Choroid plexus epithelial cell (primary cell): ENCODE results near the gene CMC4.
A peak's percentile ranks its signal among the peaks of the same experiment; 100 is the strongest.

Experiments used
- DNase-seq: peaks from one replicate; pipeline ENCODE4 v3.0.0-alpha.2; 2010; ENCODE audit warnings: low read depth
- H3K4me3 ChIP-seq: 2 replicates; pipeline ENCODE4 v1.5.1; 2011; ENCODE audit warnings: low read depth, mild to moderate bottlenecking, control low read depth, low read length, moderate library complexity
- TF ChIP-seq, protein P1 (sequence below): conservative IDR thresholded peaks from 2 replicates; pipeline ENCODE4 v1.5.1; 2011; ENCODE audit warnings: low read depth, mild to moderate bottlenecking, control low read depth, inconsistent platforms, low read length, moderate library complexity

The CMC4 gene

GRCh38 chrX:155069414-155069813 lies 1.5 kb downstream of the CMC4 start:
- no peak for DNase-seq
- TF ChIP-seq, protein P1, sequence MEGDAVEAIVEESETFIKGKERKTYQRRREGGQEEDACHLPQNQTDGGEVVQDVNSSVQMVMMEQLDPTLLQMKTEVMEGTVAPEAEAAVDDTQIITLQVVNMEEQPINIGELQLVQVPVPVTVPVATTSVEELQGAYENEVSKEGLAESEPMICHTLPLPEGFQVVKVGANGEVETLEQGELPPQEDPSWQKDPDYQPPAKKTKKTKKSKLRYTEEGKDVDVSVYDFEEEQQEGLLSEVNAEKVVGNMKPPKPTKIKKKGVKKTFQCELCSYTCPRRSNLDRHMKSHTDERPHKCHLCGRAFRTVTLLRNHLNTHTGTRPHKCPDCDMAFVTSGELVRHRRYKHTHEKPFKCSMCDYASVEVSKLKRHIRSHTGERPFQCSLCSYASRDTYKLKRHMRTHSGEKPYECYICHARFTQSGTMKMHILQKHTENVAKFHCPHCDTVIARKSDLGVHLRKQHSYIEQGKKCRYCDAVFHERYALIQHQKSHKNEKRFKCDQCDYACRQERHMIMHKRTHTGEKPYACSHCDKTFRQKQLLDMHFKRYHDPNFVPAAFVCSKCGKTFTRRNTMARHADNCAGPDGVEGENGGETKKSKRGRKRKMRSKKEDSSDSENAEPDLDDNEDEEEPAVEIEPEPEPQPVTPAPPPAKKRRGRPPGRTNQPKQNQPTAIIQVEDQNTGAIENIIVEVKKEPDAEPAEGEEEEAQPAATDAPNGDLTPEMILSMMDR, result no peak
- H3K4me3 ChIP-seq, result peak overlapping the region; percentile 75

DNA sequence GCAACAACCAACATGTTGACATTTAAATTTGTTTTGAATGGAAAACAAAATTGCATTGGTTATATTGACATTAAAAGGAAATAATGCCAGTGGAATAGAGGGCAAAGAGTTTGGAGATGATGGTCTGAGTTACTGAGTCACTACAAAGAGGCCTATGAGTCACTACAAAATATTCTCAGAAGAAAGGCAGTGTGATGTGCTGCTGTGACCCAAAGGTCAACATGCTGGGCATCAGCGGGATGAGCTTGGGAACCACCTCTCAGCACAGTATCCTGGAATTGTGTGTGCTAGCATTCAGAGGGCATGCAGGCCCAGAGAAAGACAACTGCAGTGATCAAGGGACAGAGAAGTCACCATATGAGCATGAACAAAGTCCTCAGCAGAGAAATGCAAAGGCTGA lies 2.8 kb downstream of the CMC4 start:
- TF ChIP-seq, protein P1, result no peak
- DNase-seq, result peak; percentile 63
- no peak overlapping the region for H3K4me3 ChIP-seq

GRCh38 chrX:155065035-155065734 lies 5.8 kb downstream of the CMC4 start:
- DNase-seq, result peak; percentile 72
- TF ChIP-seq, protein P1, result no peak
- peak overlapping the region; percentile 28 for H3K4me3 ChIP-seq

GRCh38 chrX:155061760-155062159 lies 9.2 kb downstream of the CMC4 start:
- TF ChIP-seq, protein P1, result no peak
- no peak for DNase-seq
- no peak overlapping the region for H3K4me3 ChIP-seq

GRCh38 chrX:155056877-155057792 lies 13.8 kb downstream of the CMC4 start:
- peak; percentile 78 for DNase-seq
- TF ChIP-seq, protein P1, result peak; percentile 76
- H3K4me3 ChIP-seq, result peak overlapping the region; percentile 51

DNA sequence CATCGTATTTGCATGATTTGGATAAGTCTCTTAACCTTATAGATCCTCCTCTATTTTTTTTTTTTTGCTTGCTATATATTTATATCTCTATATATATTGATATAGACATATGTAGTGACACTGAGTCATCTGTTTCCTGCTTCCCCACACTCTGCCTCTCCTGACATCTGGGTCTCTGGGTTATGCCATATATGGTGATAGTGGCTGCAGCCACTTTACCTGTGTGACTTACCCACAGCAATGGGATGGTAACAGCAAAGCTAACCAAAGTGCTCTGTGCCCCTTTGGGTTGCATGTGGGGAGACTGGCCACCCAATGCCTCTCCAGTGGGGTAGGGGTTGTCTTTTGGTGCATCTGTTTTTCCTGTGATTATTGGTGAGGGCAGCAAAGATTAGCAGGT lies 14.5 kb downstream of the CMC4 start:
- no peak overlapping the region for H3K4me3 ChIP-seq
- no peak for DNase-seq
- TF ChIP-seq, protein P1, result no peak

DNA sequence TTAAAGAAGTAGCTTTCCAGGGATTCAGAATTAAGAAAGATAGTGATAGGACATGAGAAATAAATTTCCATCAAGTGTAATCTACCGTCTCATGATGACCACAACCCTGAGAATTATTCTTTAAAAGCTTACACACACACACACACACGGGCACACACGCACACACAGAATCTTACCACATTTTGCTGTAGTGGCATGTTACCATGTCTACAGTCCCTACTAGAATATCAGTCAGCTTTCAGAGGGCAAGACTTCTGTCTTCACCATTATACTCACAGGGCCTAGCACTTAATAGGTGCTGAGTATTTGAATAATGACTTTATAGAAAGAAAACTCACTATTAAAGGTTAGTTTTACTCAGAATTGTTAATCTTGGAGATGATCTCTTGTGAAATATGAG lies 15.4 kb downstream of the CMC4 start:
- TF ChIP-seq, protein P1, result no peak
- no peak overlapping the region for H3K4me3 ChIP-seq
- DNase-seq, result no peak
